Measurements from ENCODE around the gene DNAJC2. TPM values are rescaled to one million over a fixed set of nuclear protein-coding genes. Genes with fewer than 3 reads are reported as not detected.

DNAJC2 gene, protein sequence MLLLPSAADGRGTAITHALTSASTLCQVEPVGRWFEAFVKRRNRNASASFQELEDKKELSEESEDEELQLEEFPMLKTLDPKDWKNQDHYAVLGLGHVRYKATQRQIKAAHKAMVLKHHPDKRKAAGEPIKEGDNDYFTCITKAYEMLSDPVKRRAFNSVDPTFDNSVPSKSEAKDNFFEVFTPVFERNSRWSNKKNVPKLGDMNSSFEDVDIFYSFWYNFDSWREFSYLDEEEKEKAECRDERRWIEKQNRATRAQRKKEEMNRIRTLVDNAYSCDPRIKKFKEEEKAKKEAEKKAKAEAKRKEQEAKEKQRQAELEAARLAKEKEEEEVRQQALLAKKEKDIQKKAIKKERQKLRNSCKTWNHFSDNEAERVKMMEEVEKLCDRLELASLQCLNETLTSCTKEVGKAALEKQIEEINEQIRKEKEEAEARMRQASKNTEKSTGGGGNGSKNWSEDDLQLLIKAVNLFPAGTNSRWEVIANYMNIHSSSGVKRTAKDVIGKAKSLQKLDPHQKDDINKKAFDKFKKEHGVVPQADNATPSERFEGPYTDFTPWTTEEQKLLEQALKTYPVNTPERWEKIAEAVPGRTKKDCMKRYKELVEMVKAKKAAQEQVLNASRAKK
- 7.6 TPM for total RNA-seq

DNA sequence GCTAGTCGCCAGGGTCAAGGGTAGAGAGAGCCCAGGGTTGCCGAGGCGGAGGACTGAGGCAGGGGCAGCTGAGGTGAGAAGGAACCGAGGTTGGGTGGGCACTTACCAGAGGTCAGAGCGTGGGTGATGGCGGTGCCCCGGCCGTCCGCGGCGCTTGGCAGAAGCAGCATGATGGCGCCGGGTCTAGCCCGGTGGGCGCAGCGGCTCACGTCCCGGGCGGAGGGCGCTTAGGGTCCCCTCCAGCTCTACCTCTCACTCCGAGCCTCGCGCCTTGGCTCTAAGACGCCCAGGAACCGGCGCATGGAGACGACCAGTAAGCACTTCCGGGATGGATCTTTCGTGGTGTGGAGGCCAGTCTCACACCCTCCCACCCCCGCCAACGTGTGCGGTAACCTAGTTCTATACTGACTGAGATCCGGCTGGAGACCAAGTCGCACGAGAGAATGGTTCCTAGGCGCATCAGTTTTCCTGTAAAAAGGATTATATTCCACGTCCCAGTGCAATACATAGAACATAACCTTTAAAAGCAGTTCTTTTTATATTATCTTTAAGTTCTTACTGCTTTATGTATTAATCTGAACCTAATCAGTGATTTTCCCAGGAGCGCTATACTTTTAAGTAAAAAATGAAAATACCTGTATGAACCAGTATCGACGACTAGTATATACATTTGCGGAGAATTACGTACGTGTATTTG, at the start of gene DNAJC2:
Gene DNAJC2, minus strand, starts transcription at position 315 of the 697 bp plus-strand sequence. Its CDS starts 145 bp downstream, at position 170.
- Histone ChIP-seq H3K9me3 (no peaks in the 10 kb centered on the region), H3K4me3 (peak within 1 kb of the TSS; percentile 77 to 99), H3K4me1 (peaks cover 5 to 20% of the 10 kb centered on the region in 2 donors), H3K27me3 (no peaks in the 10 kb centered on the region), H3K27ac (peak within 1 kb of the TSS; percentile 88 to 90), H3K36me3 (peaks cover 12 to 13% of the 10 kb centered on the region in 2 donors)
- intact Hi-C loops (cut with DNase I): loop anchor here (2.0 kb wide), 1 partner anchor 48 kb away; the partner anchor contains the start of gene PMPCB
- TF ChIP-seq, protein P1, sequence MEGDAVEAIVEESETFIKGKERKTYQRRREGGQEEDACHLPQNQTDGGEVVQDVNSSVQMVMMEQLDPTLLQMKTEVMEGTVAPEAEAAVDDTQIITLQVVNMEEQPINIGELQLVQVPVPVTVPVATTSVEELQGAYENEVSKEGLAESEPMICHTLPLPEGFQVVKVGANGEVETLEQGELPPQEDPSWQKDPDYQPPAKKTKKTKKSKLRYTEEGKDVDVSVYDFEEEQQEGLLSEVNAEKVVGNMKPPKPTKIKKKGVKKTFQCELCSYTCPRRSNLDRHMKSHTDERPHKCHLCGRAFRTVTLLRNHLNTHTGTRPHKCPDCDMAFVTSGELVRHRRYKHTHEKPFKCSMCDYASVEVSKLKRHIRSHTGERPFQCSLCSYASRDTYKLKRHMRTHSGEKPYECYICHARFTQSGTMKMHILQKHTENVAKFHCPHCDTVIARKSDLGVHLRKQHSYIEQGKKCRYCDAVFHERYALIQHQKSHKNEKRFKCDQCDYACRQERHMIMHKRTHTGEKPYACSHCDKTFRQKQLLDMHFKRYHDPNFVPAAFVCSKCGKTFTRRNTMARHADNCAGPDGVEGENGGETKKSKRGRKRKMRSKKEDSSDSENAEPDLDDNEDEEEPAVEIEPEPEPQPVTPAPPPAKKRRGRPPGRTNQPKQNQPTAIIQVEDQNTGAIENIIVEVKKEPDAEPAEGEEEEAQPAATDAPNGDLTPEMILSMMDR (IDR thresholded peaks at IDR 0.05): no peak
- peak; percentile 30 to 93 for DNase-seq (ENCODE audit: low spot score in 2 of 2)

DNA sequence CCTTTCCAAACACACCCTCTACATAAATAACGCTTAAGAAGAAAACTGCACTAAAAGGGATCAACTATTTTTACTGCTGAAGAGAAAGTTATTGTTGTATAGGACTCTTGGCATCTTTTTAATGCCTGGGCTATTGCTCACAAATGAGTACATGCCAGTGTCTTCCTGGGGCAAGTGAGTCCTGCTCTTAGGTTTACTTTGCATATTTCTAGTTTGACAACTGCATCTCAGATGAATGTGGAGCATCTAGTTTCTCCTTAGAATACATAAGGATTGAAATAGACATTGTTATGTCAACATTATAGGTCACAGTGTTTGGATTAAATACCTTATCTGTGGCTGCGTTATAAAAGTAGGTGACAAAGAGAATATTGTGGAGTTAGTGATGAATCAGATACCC, 47.4 kb upstream of the DNAJC2 start:
- no peaks in the 10 kb centered on the region for H3K4me1 ChIP-seq
- no peak for DNase-seq (ENCODE audit: low spot score in 2 of 2)
- no peaks in the 10 kb centered on the region for H3K9me3 ChIP-seq
- intact Hi-C loops (cut with DNase I): no loop called here
- TF ChIP-seq, protein P1 (IDR thresholded peaks at IDR 0.05): no peak
- H3K36me3 ChIP-seq: no peaks in the 10 kb centered on the region
- no peak overlapping the region for H3K4me3 ChIP-seq
- no peak overlapping the region for H3K27ac ChIP-seq
- H3K27me3 ChIP-seq: no peaks in the 10 kb centered on the region

DNA sequence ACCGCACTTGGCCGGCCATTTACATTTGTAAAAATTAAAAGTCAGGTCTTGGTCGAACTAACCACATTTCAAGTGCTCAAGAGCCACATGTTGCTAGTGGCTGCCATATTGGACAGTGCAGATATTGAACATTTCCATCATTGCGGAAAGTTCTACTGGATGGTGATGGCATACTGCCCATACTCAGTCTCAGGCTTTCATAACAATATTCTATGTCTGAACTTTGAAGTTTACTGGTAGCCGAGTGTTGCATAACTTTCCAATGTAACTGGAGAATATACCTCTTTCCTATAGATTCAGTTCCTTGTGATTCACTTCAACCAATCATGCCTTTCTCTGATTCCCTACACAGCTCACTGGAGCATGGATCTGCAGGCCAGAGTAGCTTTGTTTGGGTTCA, 46.6 kb upstream of the DNAJC2 start:
- Histone ChIP-seq H3K4me1 (no peaks in the 10 kb centered on the region), H3K9me3 (no peaks in the 10 kb centered on the region), H3K27ac (no peak overlapping the region), H3K36me3 (no peaks in the 10 kb centered on the region), H3K27me3 (no peaks in the 10 kb centered on the region), H3K4me3 (no peak overlapping the region)
- intact Hi-C loops (cut with DNase I): no loop called here
- DNase-seq (ENCODE audit: low spot score in 2 of 2): no peak
- TF ChIP-seq, protein P1 (IDR thresholded peaks at IDR 0.05): no peak

DNA sequence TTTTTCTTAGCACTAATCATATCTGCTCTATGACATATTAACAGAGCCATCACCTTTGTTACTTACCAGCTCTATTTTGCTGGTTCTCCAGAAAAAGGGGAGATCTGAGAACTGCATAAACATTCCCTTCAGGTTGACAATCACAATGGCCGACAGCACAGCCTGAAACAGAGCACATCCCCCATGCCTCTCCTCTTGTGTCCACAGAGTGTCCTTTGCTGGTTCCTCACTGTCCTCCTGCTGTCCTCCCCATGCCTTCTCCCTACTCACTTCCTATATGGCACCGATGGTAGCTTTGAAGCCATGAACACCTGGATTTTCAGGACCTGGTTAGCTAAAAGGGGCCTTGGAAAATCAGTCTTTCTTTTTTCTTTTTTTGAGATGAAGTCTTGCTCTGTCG, 44.7 kb upstream of the DNAJC2 start:
- H3K36me3 ChIP-seq: no peaks in the 10 kb centered on the region
- no peak for DNase-seq (ENCODE audit: low spot score in 2 of 2)
- TF ChIP-seq, protein P1 (IDR thresholded peaks at IDR 0.05): no peak
- no peak overlapping the region for H3K4me3 ChIP-seq
- no peaks in the 10 kb centered on the region for H3K9me3 ChIP-seq
- H3K27me3 ChIP-seq: no peaks in the 10 kb centered on the region
- H3K4me1 ChIP-seq: no peaks in the 10 kb centered on the region
- intact Hi-C loops (cut with DNase I): no loop called here
- H3K27ac ChIP-seq: no peak overlapping the region

DNA sequence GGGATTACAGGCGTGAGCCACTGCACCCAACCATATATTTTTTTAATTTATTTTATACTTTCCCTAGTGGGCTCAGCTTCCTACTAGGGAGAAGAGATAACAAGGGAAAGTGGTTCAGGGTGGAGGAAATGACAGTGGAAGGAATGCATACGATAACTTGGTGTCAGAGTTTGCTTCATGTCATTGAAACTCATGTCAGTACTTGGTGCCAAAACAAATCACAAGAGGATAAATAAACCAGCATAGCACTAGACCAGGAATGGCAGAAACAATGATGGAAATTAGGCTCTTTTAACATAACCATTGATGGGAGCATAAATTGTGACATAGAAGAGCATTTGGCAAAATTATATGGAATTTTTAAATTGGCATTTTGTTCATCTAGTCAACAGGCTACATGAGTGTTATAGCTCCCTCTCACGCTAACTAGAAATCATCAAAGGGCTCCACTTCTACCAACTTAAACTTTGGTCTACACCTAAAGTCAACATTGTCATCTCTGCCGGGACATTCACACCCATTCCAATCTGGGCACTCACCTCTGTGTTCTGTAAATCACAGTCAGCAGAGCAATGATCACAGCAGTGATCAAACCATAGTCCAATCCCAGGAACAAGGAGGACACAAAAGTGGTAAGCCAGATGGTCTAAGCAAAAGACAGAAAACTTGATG, 44.0 kb upstream of the DNAJC2 start:
- Histone ChIP-seq H3K27ac (no peak overlapping the region), H3K9me3 (no peaks in the 10 kb centered on the region), H3K4me1 (no peaks in the 10 kb centered on the region), H3K27me3 (no peaks in the 10 kb centered on the region), H3K36me3 (no peaks in the 10 kb centered on the region), H3K4me3 (no peak overlapping the region)
- TF ChIP-seq, protein P1 (IDR thresholded peaks at IDR 0.05): no peak
- no peak for DNase-seq (ENCODE audit: low spot score in 2 of 2)
- intact Hi-C loops (cut with DNase I): no loop called here
